Endothelial cell of umbilical vein (primary cell): Measurements from ENCODE around the gene TARS1.

Experiments
- CTCF ChIP-seq, 2 donors: IDR thresholded peaks; 1 replicate in 1 of 2; 2 replicates in 1 of 2; pipeline ENCODE4 v1.5.1; 2011; ENCODE audit warnings: low read length in 2 of 2, mild to moderate bottlenecking in 2 of 2, moderate library complexity in 2 of 2, control low read depth in 1 of 2, inconsistent platforms in 1 of 2, low read depth in 1 of 2; ENCODE audit not compliant: insufficient read depth in 1 of 2; ENCODE audit errors: extremely low read depth in 1 of 2
- EZH2 ChIP-seq: IDR thresholded peaks from 2 replicates; pipeline ENCODE4 v1.6.1; 2012; ENCODE audit warnings: borderline replicate concordance, low read depth, mild to moderate bottlenecking, moderate library complexity, low read length, inconsistent platforms; ENCODE audit not compliant: severe bottlenecking
- POLR2A ChIP-seq: IDR thresholded peaks from 2 replicates; pipeline ENCODE4 v1.6.1; 2012; ENCODE audit warnings: low read depth, mild to moderate bottlenecking, control low read depth, low read length
- POLR2AphosphoS5 ChIP-seq: IDR thresholded peaks from 2 replicates; pipeline ENCODE4 v1.6.1; 2012; ENCODE audit warnings: low read depth, mild to moderate bottlenecking, control low read depth, low read length, moderate library complexity; ENCODE audit not compliant: insufficient read depth

GRCh38 chr5:33509036-33509435, 68.3 kb downstream of the TARS1 start:
- TF ChIP-seq CTCF (IDR thresholded peaks at IDR 0.05; ENCODE audit: extremely low read depth in 1 of 2, insufficient read depth in 1 of 2, low read depth in 1 of 2, low read length in 2 of 2) (no peak), POLR2AphosphoS5 (no peak), EZH2 (no peak), POLR2A (no peak)
